ENCODE data around the gene TMEM114. TPM values are rescaled to one million over a fixed set of nuclear protein-coding genes. Genes with fewer than 3 reads are reported as not detected.
"Not testable (repeated sequence)": the region's sequence is repeated elsewhere in the genome, so short reads cannot be mapped to it uniquely, and the experiment has no call there.

Gene TMEM114
- total RNA-seq, 4 donors from 2014 or later: not detected

- H3K36me3 ChIP-seq: no peaks in the 10 kb centered on the region
- no peak overlapping the region for H3K27ac ChIP-seq
- H3K4me3 ChIP-seq: no peak overlapping the region
- TF ChIP-seq POLR2A (IDR thresholded peaks at IDR 0.05): no peak
- TF ChIP-seq CTCF (IDR thresholded peaks at IDR 0.05): no peak
- no peaks in the 10 kb centered on the region for H3K9me3 ChIP-seq
- no peaks in the 10 kb centered on the region for H3K27me3 ChIP-seq
- no peak for DNase-seq
- H3K4me1 ChIP-seq: peaks cover 0 to 5% (median 0%) of the 10 kb centered on the region in 4 donors
Observed at GRCh38 chr16:8568231-8568617, 22.1 kb downstream of the TMEM114 start.

- H3K27me3 ChIP-seq: no peaks in the 10 kb centered on the region
- TF ChIP-seq POLR2A (IDR thresholded peaks at IDR 0.05): peak in 1 of 2 donors; percentile 1
- peak; percentile 91 to 98 (median 98) for TF ChIP-seq CTCF (IDR thresholded peaks at IDR 0.05)
Observed at GRCh38 chr16:8567355-8568230, 22.7 kb downstream of the TMEM114 start.

GRCh38 chr16:8565498-8565897 is 24.8 kb downstream of the TMEM114 start:
- H3K36me3 ChIP-seq: no peaks in the 10 kb centered on the region
- DNase-seq: no peak
- H3K27ac ChIP-seq: no peak overlapping the region
- TF ChIP-seq POLR2A (IDR thresholded peaks at IDR 0.05): no peak
- TF ChIP-seq CTCF (IDR thresholded peaks at IDR 0.05): no peak
- H3K27me3 ChIP-seq: no peaks in the 10 kb centered on the region
- H3K4me1 ChIP-seq: peaks cover 0 to 5% (median 0%) of the 10 kb centered on the region in 4 donors
- no peaks in the 10 kb centered on the region for H3K9me3 ChIP-seq
- no peak overlapping the region for H3K4me3 ChIP-seq

More at GRCh38 chr16:8567355-8568230, 22.7 kb downstream of the TMEM114 start:
- H3K4me3 ChIP-seq: no peak overlapping the region
- no peaks in the 10 kb centered on the region for H3K9me3 ChIP-seq
- H3K4me1 ChIP-seq: peaks cover 0 to 5% (median 0%) of the 10 kb centered on the region in 4 donors
- no peak overlapping the region for H3K27ac ChIP-seq
- H3K36me3 ChIP-seq: no peaks in the 10 kb centered on the region
- peak; percentile 46 to 85 (median 72) for DNase-seq

- Histone ChIP-seq H3K36me3 (no peaks in the 10 kb centered on the region), H3K27me3 (no peaks in the 10 kb centered on the region), H3K27ac (no peak overlapping the region), H3K9me3 (no peaks in the 10 kb centered on the region), H3K4me3 (no peak overlapping the region), H3K4me1 (peaks cover 0 to 5% (median 0%) of the 10 kb centered on the region in 4 donors)
- DNase-seq: no peak
- TF ChIP-seq CTCF (IDR thresholded peaks at IDR 0.05) (no peak), POLR2A (IDR thresholded peaks at IDR 0.05) (no peak)
Observed at GRCh38 chr16:8564934-8565345, 25.4 kb downstream of the TMEM114 start.

- H3K36me3 ChIP-seq, H3K9me3 ChIP-seq, H3K27me3 ChIP-seq, H3K27ac ChIP-seq, DNase-seq, H3K4me1 ChIP-seq, H3K4me3 ChIP-seq: not testable (repeated sequence)
Observed at GRCh38 chr16:8563944-8564540, 26.3 kb downstream of the TMEM114 start.

GRCh38 chr16:8561496-8561895 is 28.8 kb downstream of the TMEM114 start:
- no peaks in the 10 kb centered on the region for H3K4me1 ChIP-seq
- H3K4me3 ChIP-seq: no peak overlapping the region
- H3K27ac ChIP-seq: no peak overlapping the region
- H3K9me3 ChIP-seq: no peaks in the 10 kb centered on the region
- H3K36me3 ChIP-seq: no peaks in the 10 kb centered on the region
- H3K27me3 ChIP-seq: no peaks in the 10 kb centered on the region
- no peak for DNase-seq
- TF ChIP-seq POLR2A (IDR thresholded peaks at IDR 0.05) (no peak), CTCF (IDR thresholded peaks at IDR 0.05) (no peak)
